OCI-LY3 (cell line): ENCODE data around the gene NIPAL4.

Experiments used
- EZH2phosphoT487 ChIP-seq: fragments of 200-600 bp; shearing (Covaris generic); IDR thresholded peaks from 2 replicates; pipeline ENCODE4 v1.6.1; 2018; ENCODE audit warnings: antibody characterized with exemption, mixed run types, low read depth
- TF ChIP-seq, protein P1 (sequence below): fragments of 200-600, 300-600 bp; sonication (generic); IDR thresholded peaks from 2 replicates; pipeline ENCODE4 v1.5.1; 2014; ENCODE audit warnings: antibody characterized with exemption, low read length, low read depth

DNA sequence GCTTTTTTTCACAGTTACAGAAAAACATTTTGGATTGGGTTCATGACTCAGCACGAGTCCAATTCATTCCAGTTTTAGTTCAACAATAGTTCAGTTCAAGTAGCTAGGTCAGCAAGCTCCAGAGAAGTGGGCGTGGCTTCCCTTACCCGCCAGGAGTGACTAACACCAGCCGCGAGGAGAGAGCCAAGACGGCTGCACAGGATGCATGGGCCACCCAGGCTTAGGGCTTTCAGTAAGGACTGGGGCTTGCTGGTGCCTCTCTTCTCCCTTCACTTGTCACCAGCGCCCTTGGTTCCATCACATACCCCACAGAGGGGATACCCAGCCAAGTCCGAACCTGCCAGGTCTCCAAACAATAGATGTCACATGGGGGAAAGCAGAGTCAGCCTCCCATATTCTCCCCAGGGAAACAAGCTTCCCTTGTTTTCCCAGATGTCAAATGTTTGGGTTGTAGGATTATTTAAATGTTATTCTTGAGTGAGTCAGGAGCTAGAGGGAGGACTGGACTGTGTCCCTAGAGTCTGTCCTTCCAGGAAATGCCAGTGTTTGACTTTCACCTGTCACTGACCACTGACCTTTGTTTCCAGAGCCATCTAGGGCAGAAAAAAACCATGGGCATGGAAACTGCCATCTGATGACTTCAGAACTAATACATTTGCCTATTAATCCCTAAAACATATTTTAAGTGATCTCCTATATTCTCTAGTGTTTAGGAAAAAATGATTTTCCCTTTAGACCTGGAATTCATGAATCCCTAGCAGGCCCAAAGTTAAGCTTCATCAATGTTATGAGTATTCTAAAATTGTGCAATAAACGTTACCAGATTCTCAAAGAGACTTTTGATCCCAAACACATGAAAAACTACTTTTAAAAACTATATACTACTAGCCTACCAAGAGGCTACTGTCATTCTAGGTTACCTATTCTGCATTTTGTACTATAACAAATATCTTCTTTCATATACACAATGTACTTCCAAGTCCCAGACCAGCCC, 51.9 kb downstream of the NIPAL4 start:
- TF ChIP-seq, protein P1, sequence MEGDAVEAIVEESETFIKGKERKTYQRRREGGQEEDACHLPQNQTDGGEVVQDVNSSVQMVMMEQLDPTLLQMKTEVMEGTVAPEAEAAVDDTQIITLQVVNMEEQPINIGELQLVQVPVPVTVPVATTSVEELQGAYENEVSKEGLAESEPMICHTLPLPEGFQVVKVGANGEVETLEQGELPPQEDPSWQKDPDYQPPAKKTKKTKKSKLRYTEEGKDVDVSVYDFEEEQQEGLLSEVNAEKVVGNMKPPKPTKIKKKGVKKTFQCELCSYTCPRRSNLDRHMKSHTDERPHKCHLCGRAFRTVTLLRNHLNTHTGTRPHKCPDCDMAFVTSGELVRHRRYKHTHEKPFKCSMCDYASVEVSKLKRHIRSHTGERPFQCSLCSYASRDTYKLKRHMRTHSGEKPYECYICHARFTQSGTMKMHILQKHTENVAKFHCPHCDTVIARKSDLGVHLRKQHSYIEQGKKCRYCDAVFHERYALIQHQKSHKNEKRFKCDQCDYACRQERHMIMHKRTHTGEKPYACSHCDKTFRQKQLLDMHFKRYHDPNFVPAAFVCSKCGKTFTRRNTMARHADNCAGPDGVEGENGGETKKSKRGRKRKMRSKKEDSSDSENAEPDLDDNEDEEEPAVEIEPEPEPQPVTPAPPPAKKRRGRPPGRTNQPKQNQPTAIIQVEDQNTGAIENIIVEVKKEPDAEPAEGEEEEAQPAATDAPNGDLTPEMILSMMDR = no peak
- no peak for TF ChIP-seq EZH2phosphoT487
